Thyroid gland (tissue), 4 donors: ENCODE results near the gene ZNF503.

Experiments used
- POLR2A ChIP-seq, 2 donors: fragments of 450-650 bp; IDR thresholded peaks; one replicate each; pipeline ENCODE4 v1.6.1; 2017; ENCODE audit warnings: antibody characterized with exemption in 2 of 2, mild to moderate bottlenecking in 2 of 2, moderate library complexity in 1 of 2
- TF ChIP-seq, protein P1 (sequence below), 6 experiments: fragments of 200-600 bp in 3 of 6; fragments of 450-650 bp in 3 of 6; sonication (generic) in 3 of 6; IDR thresholded peaks; one replicate each; pipeline ENCODE4 v1.5.1; 2016 to 2019; ENCODE audit warnings: antibody characterized with exemption in 6 of 6, mild to moderate bottlenecking in 2 of 6, inconsistent platforms in 1 of 6, moderate library complexity in 1 of 6

DNA sequence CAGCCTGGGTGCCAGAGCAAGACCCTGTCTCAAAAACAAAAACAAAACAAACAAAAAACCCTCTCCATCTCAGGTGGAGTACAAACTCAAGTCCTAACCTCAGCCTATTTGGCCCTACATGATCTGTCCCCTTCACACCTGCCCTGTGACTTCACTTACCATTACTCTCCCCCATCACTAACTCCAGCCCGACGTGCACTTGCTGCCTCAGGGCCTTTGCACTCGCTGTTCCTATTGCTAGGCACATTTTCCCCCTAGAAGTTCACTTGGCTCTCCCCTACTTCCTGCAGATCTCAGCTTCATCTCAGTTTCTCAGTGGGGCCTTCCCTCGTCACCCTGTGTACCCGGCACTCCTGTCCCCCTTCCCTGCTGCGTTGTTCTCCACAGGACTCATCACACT, 21.3 kb upstream of the ZNF503 start:
- TF ChIP-seq, protein P1, sequence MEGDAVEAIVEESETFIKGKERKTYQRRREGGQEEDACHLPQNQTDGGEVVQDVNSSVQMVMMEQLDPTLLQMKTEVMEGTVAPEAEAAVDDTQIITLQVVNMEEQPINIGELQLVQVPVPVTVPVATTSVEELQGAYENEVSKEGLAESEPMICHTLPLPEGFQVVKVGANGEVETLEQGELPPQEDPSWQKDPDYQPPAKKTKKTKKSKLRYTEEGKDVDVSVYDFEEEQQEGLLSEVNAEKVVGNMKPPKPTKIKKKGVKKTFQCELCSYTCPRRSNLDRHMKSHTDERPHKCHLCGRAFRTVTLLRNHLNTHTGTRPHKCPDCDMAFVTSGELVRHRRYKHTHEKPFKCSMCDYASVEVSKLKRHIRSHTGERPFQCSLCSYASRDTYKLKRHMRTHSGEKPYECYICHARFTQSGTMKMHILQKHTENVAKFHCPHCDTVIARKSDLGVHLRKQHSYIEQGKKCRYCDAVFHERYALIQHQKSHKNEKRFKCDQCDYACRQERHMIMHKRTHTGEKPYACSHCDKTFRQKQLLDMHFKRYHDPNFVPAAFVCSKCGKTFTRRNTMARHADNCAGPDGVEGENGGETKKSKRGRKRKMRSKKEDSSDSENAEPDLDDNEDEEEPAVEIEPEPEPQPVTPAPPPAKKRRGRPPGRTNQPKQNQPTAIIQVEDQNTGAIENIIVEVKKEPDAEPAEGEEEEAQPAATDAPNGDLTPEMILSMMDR (IDR thresholded peaks at IDR 0.05), result no peak
- TF ChIP-seq POLR2A (IDR thresholded peaks at IDR 0.05), result no peak
